Measurements from ENCODE around the gene KIFC3. TPM values are rescaled to one million over a fixed set of nuclear protein-coding genes. Genes with fewer than 3 reads are reported as not detected.
A peak's percentile ranks its signal among the peaks of the same experiment; 100 is the strongest.

Gene KIFC3
- total and polyA plus RNA-seq, 2 of the 13 experiments (the other 11 are each of a cell fraction or from before 2014, with no cell fraction given) = 42.1 to 45.3 TPM

DNA sequence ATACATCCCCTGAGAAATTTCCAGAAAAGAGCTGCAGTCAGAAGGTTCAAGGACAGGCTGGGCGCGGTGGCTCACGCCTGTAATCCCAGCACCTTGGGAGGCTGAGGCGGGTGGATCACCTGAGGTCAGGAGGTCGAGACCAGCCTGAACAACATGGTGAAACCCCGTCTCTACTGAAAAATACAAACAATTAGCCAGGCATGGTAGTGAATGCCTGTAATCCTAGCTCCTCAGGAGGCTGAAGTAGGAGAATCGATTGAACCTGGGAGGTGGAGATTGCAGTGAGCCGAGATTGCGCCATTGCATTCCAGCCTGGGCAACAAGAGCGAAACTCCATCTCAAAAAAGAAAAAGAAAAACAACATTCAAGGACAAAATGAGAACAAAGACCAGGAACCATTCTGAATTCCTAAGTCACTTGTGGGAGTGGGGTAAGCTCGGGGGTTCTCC is 19.7 kb downstream of the KIFC3 start (continued):
- TF ChIP-seq IRX3 (CRISPR knock-in tag; IDR thresholded peaks at IDR 0.05; ENCODE audit: borderline replicate concordance, low read depth) (0 out of 2 replicates have a peak, but pooled peaks have one; percentile 47), ZSCAN31 (CRISPR knock-in tag; IDR thresholded peaks at IDR 0.05; ENCODE audit: low read depth) (peak; percentile 55; the same call in 1 of the 2 replicates), ZNF124 (CRISPR knock-in tag; IDR thresholded peaks at IDR 0.05) (peak; percentile 39; the same call in 1 of the 2 replicates), ZNF772 (CRISPR knock-in tag; IDR thresholded peaks at IDR 0.05) (0 out of 2 replicates have a peak, but pooled peaks have one; percentile 27), PHF21A (CRISPR knock-in tag; IDR thresholded peaks at IDR 0.05) (peak; percentile 71), MIER3 (CRISPR knock-in tag; IDR thresholded peaks at IDR 0.05; ENCODE audit: borderline replicate concordance) (peak; percentile 78; the same call in 1 of the 2 replicates), RXRB (CRISPR knock-in tag; IDR thresholded peaks at IDR 0.05; ENCODE audit: borderline replicate concordance) (peak; percentile 81), ELF1 (CRISPR knock-in tag; IDR thresholded peaks at IDR 0.05) (peak; percentile 51; the same call in 1 of the 2 replicates), NR2F6 (IDR thresholded peaks at IDR 0.05) (peak; percentile 84), NR2F6 (CRISPR knock-in tag; IDR thresholded peaks at IDR 0.05) (peak; percentile 91), ZSCAN9 (CRISPR knock-in tag; IDR thresholded peaks at IDR 0.05; ENCODE audit: borderline replicate concordance) (0 out of 2 replicates have a peak, but pooled peaks have one; percentile 45), KLF11 (CRISPR knock-in tag; IDR thresholded peaks at IDR 0.05) (0 out of 2 replicates have a peak, but pooled peaks have one; percentile 18), ZNF460 (CRISPR knock-in tag; IDR thresholded peaks at IDR 0.05; ENCODE audit: borderline replicate concordance) (peak; percentile 85; the same call in 1 of the 2 replicates), PPARG (CRISPR knock-in tag; conservative IDR thresholded peaks at IDR 0.05) (peak; percentile 37; the same call in 1 of the 2 replicates), HMG20A (CRISPR knock-in tag; IDR thresholded peaks at IDR 0.05; ENCODE audit: borderline replicate concordance) (peak; percentile 89), FOXA3 (CRISPR knock-in tag; IDR thresholded peaks at IDR 0.05) (peak; percentile 83), RXRA (CRISPR knock-in tag; IDR thresholded peaks at IDR 0.05) (peak; percentile 73; the same call in 1 of the 2 replicates), SAP130 (CRISPR knock-in tag; IDR thresholded peaks at IDR 0.05; ENCODE audit: low read depth) (peak; percentile 72; the same call in 1 of the 2 replicates)
- TF ChIP-seq, protein P1, sequence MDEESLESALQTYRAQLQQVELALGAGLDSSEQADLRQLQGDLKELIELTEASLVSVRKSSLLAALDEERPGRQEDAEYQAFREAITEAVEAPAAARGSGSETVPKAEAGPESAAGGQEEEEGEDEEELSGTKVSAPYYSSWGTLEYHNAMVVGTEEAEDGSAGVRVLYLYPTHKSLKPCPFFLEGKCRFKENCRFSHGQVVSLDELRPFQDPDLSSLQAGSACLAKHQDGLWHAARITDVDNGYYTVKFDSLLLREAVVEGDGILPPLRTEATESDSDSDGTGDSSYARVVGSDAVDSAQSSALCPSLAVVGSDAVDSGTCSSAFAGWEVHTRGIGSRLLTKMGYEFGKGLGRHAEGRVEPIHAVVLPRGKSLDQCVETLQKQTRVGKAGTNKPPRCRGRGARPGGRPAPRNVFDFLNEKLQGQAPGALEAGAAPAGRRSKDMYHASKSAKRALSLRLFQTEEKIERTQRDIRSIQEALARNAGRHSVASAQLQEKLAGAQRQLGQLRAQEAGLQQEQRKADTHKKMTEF (CRISPR knock-in tag; IDR thresholded peaks at IDR 0.05) = peak; percentile 93
- TF ChIP-seq, protein P2, sequence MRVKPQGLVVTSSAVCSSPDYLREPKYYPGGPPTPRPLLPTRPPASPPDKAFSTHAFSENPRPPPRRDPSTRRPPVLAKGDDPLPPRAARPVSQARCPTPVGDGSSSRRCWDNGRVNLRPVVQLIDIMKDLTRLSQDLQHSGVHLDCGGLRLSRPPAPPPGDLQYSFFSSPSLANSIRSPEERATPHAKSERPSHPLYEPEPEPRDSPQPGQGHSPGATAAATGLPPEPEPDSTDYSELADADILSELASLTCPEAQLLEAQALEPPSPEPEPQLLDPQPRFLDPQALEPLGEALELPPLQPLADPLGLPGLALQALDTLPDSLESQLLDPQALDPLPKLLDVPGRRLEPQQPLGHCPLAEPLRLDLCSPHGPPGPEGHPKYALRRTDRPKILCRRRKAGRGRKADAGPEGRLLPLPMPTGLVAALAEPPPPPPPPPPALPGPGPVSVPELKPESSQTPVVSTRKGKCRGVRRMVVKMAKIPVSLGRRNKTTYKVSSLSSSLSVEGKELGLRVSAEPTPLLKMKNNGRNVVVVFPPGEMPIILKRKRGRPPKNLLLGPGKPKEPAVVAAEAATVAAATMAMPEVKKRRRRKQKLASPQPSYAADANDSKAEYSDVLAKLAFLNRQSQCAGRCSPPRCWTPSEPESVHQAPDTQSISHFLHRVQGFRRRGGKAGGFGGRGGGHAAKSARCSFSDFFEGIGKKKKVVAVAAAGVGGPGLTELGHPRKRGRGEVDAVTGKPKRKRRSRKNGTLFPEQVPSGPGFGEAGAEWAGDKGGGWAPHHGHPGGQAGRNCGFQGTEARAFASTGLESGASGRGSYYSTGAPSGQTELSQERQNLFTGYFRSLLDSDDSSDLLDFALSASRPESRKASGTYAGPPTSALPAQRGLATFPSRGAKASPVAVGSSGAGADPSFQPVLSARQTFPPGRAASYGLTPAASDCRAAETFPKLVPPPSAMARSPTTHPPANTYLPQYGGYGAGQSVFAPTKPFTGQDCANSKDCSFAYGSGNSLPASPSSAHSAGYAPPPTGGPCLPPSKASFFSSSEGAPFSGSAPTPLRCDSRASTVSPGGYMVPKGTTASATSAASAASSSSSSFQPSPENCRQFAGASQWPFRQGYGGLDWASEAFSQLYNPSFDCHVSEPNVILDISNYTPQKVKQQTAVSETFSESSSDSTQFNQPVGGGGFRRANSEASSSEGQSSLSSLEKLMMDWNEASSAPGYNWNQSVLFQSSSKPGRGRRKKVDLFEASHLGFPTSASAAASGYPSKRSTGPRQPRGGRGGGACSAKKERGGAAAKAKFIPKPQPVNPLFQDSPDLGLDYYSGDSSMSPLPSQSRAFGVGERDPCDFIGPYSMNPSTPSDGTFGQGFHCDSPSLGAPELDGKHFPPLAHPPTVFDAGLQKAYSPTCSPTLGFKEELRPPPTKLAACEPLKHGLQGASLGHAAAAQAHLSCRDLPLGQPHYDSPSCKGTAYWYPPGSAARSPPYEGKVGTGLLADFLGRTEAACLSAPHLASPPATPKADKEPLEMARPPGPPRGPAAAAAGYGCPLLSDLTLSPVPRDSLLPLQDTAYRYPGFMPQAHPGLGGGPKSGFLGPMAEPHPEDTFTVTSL (CRISPR knock-in tag; IDR thresholded peaks at IDR 0.05; ENCODE audit: borderline replicate concordance) = peak; percentile 81
- TF ChIP-seq, protein P3, sequence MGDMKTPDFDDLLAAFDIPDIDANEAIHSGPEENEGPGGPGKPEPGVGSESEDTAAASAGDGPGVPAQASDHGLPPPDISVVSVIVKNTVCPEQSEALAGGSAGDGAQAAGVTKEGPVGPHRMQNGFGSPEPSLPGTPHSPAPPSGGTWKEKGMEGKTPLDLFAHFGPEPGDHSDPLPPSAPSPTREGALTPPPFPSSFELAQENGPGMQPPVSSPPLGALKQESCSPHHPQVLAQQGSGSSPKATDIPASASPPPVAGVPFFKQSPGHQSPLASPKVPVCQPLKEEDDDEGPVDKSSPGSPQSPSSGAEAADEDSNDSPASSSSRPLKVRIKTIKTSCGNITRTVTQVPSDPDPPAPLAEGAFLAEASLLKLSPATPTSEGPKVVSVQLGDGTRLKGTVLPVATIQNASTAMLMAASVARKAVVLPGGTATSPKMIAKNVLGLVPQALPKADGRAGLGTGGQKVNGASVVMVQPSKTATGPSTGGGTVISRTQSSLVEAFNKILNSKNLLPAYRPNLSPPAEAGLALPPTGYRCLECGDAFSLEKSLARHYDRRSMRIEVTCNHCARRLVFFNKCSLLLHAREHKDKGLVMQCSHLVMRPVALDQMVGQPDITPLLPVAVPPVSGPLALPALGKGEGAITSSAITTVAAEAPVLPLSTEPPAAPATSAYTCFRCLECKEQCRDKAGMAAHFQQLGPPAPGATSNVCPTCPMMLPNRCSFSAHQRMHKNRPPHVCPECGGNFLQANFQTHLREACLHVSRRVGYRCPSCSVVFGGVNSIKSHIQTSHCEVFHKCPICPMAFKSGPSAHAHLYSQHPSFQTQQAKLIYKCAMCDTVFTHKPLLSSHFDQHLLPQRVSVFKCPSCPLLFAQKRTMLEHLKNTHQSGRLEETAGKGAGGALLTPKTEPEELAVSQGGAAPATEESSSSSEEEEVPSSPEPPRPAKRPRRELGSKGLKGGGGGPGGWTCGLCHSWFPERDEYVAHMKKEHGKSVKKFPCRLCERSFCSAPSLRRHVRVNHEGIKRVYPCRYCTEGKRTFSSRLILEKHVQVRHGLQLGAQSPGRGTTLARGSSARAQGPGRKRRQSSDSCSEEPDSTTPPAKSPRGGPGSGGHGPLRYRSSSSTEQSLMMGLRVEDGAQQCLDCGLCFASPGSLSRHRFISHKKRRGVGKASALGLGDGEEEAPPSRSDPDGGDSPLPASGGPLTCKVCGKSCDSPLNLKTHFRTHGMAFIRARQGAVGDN (CRISPR knock-in tag; IDR thresholded peaks at IDR 0.05) = peak; percentile 66; the same call in 1 of the 2 replicates

All from HepG2 (cell line).